Measurements from ENCODE around the gene ANAPC5.
"Not testable (repeated sequence)": the region's sequence is repeated elsewhere in the genome, so short reads cannot be mapped to it uniquely, and the experiment has no call there.

The ANAPC5 gene

GRCh38 chr12:121282072-121282742 is 70.0 kb downstream of the ANAPC5 start:
- TF ChIP-seq, protein P1, sequence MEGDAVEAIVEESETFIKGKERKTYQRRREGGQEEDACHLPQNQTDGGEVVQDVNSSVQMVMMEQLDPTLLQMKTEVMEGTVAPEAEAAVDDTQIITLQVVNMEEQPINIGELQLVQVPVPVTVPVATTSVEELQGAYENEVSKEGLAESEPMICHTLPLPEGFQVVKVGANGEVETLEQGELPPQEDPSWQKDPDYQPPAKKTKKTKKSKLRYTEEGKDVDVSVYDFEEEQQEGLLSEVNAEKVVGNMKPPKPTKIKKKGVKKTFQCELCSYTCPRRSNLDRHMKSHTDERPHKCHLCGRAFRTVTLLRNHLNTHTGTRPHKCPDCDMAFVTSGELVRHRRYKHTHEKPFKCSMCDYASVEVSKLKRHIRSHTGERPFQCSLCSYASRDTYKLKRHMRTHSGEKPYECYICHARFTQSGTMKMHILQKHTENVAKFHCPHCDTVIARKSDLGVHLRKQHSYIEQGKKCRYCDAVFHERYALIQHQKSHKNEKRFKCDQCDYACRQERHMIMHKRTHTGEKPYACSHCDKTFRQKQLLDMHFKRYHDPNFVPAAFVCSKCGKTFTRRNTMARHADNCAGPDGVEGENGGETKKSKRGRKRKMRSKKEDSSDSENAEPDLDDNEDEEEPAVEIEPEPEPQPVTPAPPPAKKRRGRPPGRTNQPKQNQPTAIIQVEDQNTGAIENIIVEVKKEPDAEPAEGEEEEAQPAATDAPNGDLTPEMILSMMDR (IDR thresholded peaks at IDR 0.05; ENCODE audit: extremely low read depth, missing control alignments) = no peak
- DNase-seq (ENCODE audit: low spot score) = no peak

DNA sequence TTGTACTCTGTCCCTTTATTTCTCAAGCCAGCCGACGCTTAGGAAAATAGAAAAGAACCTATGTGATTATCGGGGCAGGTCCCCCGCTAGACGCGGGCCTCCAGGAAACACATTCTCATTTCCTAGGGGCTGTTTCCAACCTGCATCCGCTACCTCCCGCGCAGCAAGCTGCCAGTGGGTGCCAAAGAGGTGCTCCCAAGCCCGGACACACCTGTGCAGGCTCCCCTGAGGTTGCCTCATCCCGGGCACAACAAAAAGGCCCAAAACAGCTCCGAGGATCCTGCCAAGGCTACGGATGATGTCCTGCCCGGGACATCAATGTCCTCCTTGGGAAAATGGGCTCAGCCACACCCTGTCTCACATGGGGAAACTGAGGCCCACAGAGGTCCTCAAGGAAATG is 71.1 kb downstream of the ANAPC5 start:
- not testable (repeated sequence) for DNase-seq (ENCODE audit: low spot score)

DNA sequence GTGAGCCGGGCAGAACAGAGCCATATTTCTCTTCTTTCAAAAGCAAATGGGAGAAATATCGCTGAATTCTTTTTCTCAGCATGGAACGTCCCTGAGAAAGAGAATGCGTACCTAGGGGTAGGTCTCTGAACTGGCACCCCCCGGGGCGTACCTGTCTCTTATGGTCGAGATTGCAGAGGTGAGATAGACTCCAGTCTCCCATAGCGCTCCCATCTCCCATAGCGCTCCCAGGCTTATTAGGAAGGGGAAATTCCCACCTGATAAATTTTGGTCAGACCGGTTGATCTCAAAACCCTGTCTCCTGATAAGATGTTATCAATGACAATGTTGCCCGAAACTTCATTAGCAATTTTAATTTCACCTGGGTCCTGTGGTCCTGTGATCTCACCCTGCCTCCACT is 71.7 kb downstream of the ANAPC5 start:
- DNase-seq (ENCODE audit: low spot score) = not testable (repeated sequence)

GRCh38 chr12:121279507-121279915 is 72.7 kb downstream of the ANAPC5 start:
- DNase-seq (ENCODE audit: low spot score) = no peak
- TF ChIP-seq, protein P1 (IDR thresholded peaks at IDR 0.05; ENCODE audit: extremely low read depth, missing control alignments) = no peak

- TF ChIP-seq, protein P1 (IDR thresholded peaks at IDR 0.05; ENCODE audit: extremely low read depth, missing control alignments) = no peak
- DNase-seq (ENCODE audit: low spot score) = no peak
Observed at GRCh38 chr12:121279071-121279375, 73.2 kb downstream of the ANAPC5 start.

- TF ChIP-seq, protein P1 (IDR thresholded peaks at IDR 0.05; ENCODE audit: extremely low read depth, missing control alignments) = no peak
- no peak for DNase-seq (ENCODE audit: low spot score)
Observed at GRCh38 chr12:121278169-121279070, 73.8 kb downstream of the ANAPC5 start.

DNA sequence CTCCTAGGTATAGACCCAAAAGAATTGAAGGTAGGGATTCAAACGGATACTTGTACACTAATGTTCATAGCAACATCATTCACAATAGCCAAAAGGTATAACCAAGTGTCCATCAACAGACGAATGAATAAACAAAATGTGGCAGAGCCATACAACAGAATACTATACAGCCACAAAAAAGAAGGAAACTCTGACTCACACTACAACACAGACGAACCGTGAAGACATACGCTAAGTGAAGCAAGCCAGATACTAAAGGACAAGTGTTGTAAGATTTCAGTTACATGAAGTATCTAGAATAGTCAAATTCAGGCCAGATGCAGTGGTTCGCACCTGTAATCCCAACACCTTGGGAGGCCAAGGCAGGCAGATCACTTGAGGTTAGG is 74.8 kb downstream of the ANAPC5 start:
- DNase-seq (ENCODE audit: low spot score) = no peak
- TF ChIP-seq, protein P1 (IDR thresholded peaks at IDR 0.05; ENCODE audit: extremely low read depth, missing control alignments) = no peak

DNA sequence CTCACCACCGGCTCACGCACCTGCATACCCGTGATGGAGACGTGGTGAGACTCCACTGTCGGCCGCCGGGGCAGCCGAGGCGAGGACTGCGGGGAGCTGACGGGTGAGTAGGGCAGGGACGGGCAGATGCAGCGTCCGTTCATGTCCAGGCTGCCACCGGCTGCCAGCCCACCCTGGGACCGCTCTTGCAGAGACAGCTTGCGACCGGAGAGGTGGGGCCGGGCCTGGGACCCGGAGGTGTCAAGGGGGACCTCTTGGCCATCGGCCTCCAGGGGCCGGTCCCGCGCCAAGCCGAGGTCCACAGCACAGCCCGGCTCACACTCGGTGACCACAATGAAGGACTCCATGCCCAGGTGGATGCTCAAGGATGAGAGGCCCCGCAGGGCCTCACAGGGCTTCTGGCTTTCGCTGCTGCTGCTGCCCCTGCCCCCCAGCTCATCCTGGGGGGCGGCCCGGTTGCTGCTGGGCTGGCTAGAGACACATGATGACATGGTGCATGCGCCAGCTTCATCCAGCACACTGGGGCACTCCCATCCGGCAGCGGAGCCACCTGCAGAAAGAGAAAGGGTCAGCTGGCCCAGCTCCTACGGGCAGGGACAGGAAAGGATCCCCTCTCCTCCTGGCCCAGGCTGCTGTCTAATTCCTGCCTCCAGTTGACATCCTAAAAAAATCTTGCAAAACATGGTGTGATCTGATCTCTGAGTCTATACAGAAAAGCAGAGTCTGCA is 78.0 kb downstream of the ANAPC5 start:
- no peak for DNase-seq (ENCODE audit: low spot score)
- TF ChIP-seq, protein P1 (IDR thresholded peaks at IDR 0.05; ENCODE audit: extremely low read depth, missing control alignments) = no peak

All from GM20000 (cell line).